Endometrial microvascular endothelial cells (primary cell): ENCODE results near the gene PRDX5. TPM values are rescaled to one million over a fixed set of nuclear protein-coding genes. Genes with fewer than 3 reads are reported as not detected.

ENCODE experiments used
- in situ Hi-C: cut with HindIII; loops from 2 replicates; pipeline ENCODE4 v1.10.0; 2017; ENCODE audit warnings: low sequenced_read_pairs, low pct_unique_long_range_greater_than_20kb; ENCODE audit errors: inconsistent ontology term
- total RNA-seq: library from RNA; depleted of rRNA; stranded (reverse); fragments of >200 nt; gene quantifications from one replicate; pipeline ENCODE4 v1.2.3, GENCODE V29; 2015; ENCODE audit errors: inconsistent ontology term

Gene PRDX5
- total RNA-seq, 1 donor from 2014 or later = 225 TPM

DNA sequence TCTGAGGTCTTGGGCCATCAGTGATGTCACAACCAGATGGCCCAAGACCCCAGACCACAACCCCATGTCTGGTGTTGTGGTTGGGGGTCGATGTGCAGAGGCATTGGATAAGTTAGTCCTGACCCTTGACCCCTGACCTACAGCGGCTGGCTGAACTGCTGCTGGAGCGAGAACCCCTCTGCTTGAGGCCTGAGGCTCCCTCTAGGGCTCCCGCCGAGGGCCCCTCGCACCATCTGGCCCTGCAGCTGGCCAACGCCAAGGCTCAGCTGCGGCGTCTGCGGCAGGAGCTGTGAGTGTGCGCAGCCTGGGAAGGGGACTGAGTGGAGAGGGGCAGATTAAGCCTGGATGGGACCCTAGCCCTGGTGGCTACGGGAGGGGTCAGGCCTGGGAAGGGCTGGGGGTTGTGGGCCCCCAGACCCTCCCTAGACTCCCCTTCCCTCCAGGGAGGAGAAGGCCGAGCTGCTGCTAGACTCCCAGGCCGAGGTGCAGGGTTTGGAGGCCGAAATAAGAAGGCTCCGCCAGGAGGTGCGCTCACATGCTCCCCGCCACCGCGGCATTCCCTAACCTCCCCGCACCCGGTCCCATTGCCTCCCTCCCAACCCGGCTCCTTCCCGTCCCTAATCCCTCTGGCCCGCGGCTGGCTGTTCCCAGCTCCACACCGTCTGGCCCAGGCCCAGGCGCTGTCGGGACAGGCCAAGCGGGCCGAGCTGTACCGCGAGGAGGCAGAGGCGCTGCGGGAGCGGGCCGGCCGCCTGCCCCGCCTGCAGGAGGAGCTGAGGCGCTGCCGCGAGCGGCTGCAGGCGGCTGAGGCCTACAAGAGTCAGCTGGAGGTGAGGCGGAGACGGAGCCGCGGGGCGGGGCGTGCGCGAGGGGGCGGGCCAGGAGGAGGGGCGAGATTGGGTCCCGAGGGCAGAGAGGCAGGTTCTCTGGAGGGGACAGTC is 24.2 kb downstream of the PRDX5 start:
- in situ Hi-C loops = no loop called here

DNA sequence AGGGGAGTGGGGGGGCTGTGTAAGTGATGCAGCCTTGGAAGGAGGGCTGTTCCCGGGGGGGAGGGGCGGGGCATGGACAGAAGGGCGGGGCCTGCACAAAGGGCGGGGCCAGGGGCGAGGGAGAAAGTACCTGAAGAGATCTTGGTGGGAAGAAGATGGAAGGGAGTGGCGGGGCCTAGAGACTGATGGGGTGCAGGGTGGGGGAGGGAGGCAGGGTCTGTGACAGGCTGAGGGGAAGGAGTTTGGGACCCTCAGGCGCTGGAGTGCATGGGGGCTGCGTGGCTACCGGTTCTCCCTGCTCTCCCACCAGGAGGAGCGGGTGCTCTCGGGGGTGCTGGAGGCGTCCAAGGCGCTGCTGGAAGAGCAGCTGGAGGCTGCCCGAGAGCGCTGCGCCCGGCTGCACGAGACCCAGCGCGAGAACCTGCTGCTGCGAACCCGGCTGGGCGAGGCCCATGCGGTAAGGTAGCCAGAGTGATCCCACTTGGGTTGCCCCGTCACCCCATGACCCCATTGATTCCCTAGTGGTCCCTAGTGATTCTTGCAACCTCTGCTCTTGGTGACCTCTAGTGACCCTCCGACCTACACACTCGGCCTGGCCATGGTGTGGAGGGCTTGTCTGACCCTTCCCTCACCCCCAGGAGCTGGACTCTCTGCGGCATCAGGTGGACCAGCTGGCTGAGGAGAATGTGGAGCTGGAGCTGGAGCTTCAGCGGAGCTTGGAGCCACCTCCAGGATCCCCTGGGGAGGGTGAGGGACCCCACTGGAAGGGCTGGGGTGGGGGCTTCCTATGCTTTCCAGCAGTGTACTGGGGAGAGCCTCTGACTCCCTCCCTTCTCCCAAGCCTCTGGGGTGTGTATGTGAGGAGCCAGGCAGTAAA is 25.2 kb downstream of the PRDX5 start:
- in situ Hi-C loops = no loop called here

DNA sequence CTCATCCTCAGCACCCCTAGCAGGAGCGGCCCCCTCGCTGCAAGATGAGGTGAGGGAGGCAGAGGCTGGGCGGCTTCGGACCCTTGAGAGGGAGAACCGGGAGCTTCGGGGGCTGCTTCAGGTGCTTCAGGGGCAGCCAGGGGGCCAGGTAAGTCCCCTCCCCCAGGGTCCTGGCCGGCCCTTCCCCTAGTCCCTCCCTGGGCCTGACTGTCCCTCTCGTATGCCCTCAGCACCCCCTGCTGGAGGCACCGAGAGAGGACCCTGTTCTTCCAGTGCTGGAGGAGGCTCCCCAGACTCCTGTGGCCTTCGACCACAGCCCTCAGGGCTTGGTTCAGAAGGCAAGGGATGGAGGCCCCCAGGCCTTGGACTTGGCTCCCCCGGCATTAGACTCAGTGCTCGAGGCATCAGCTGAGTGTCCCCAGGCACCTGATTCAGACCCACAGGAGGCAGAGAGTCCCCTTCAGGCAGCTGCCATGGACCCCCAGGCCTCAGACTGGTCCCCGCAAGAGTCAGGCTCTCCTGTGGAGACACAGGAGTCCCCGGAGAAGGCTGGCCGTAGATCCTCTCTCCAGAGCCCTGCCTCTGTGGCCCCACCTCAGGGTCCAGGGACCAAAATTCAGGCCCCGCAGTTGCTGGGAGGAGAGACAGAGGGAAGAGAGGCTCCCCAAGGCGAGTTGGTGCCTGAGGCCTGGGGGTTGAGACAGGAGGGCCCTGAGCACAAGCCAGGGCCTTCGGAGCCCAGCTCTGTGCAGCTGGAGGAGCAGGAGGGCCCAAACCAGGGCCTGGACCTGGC is 26.0 kb downstream of the PRDX5 start:
- in situ Hi-C loops = no loop called here

DNA sequence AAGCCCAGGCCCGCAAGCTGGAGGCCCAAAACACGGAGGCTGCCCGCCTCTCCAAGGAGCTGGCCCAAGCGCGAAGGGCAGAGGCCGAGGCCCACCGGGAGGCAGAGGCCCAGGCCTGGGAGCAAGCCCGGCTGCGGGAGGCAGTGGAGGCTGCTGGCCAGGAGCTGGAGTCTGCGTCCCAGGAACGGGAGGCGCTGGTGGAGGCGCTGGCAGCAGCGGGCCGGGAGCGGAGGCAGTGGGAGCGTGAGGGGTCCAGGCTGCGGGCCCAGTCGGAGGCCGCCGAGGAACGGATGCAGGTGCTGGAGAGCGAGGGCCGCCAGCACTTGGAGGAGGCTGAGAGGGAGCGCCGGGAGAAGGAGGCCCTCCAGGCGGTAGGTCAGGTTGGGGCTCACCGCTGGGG is 26.9 kb downstream of the PRDX5 start:
- in situ Hi-C loops = no loop called here

DNA sequence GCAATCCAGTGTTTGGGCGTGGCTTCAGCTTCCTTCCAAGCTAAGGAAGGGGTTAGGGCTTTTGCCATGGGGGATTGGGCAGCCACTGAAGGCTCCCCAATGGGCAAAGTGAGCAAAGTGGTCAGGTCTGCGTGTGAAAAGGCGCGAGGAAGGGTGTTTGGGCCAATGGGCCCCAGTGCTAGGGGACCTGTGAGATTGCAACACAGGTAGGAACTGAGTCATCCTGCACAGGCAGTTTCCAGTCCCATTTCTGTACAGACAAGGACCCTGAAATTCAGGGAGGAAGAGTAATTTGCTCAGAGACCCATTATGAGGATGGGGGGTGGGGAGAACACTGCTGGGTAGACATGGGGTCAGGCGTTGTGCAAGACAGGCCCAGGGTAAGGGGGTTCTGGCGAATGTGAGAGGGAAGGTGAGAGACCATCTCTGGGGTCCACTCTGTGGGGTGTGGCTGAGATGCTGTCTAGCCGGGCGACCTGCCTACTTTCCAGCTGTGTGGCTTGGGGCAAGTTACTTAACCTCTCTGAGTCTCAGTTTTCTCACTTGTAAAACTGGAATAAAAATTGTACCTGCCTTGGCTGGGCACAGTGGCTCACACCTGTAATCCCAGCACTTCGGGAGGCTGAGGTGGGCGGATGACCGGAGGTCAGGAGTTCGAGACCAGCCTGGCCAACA is 29.4 kb downstream of the PRDX5 start:
- in situ Hi-C loops = no loop called here

DNA sequence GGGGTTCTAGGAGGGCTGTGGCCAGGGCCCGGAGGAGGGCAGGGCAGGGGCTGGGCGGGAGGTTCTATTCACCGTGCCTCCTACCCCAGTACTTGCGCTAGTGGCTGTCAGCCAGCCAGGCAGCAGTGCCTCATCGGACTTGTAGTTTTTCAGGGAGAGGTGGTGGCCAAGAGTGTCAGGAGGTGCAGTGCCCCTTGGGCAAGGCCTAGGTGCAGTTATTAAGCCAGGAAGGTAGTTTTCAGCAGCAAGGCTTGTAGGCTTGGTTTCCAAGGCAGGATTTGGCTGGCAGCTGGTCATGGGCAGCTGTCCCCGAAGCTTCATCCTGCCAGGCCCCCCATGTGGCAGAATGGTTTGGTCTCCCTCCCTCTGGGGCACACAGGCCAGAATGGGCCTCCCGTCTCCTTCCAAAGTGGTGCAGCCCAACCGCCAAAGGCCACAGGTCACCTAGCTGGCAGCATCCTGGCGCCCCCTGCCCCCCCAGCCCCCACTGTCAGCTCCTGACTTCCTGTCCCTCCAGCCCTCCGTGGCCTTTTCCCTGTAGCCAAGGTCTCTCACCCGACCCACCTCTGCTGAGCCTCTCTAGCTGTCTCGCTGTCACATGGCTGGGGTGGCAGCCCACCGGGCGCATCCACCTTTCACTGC is 30.6 kb downstream of the PRDX5 start:
- in situ Hi-C loops = no loop called here

DNA sequence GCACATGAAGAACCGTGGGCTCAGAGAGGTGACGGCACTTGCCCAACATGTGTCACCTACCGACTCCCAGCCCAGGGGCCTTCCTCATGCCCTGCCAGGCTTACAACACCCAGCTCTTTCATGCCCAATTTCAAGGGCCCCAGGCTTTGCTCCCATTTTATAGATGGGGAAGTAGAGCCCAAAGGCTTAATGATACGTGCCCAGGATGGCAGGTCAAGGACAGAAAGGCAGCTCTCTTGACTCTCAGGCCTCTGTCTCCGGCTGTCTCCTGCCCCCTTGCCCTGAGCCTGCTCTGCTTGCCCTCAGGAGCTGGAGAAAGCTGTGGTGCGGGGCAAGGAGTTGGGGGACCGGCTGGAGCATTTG is 31.1 kb downstream of the PRDX5 start:
- in situ Hi-C loops = no loop called here

DNA sequence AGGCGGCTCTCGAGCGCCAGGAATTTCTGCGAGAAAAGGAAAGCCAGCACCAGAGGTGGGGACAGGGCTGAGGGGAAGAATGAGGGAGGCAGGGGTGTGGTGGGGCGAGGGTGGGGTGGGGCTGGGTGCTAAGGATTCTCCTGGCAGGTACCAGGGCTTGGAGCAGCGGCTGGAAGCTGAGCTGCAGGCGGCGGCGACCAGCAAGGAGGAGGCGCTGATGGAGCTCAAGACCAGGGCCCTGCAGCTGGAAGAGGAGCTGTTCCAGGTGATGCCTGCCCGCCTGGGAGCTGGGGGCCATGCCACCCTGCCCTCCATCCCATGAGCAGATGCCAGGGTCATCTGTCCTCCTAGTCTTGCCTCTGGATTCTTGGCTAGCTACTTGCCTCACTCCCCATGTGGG is 31.5 kb downstream of the PRDX5 start:
- in situ Hi-C loops = no loop called here

DNA sequence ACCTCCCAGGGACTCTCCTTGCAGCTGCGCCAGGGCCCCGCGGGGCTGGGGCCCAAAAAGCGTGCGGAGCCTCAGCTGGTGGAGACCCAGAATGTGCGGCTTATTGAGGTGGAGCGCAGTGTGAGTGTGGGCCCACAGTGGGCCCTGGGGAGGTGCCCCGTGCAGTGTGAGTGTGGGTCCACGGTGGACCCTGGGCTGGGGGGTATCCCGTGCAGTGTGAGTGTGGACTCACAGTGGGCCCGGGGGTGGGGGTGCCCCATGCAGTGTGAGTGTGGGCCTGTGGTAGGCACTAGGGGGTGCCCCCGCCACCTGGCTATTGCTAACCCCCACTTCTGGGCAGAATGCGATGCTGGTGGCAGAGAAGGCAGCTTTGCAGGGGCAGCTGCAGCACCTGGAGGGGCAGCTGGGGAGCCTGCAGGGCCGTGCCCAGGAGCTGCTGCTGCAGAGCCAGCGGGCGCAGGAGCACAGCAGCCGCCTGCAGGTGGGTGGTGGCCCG is 33.3 kb downstream of the PRDX5 start:
- in situ Hi-C loops = no loop called here

DNA sequence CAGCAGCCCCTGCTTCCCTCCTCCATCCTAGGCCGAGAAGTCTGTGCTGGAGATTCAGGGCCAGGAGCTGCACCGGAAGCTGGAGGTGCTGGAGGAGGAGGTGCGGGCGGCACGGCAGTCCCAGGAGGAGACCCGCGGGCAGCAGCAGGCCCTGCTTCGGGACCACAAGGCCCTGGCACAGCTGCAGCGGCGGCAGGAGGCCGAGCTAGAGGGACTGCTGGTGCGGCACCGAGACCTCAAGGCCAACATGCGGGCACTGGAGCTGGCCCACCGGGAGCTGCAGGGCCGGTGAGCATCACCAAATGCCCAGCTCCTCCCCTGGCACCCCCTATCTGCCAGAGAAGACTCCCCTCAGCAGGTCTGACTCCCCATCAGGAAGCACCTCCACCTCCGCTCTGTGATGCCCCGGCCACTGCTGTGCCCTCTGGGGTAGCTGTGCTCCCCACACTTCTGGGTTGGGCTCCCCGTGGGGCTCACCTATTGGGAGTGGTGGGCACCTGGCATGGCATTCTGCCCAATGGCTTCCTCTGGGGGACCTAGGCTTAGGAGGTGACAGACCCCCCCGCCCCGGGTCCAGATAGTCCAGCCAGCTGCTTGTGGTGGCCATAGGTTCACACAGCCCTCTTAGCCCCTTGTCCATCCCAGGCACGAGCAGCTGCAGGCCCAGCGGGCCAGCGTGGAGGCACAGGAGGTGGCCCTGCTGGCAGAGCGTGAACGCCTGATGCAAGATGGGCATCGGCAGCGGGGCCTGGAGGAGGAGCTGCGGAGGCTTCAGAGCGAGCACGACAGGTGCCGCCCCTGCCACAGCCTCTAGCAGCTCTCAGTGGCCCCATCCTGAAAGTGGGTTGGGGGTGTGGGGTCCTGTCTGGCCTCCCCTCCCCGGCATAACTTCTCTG is 34.4 kb downstream of the PRDX5 start:
- in situ Hi-C loops = no loop called here

DNA sequence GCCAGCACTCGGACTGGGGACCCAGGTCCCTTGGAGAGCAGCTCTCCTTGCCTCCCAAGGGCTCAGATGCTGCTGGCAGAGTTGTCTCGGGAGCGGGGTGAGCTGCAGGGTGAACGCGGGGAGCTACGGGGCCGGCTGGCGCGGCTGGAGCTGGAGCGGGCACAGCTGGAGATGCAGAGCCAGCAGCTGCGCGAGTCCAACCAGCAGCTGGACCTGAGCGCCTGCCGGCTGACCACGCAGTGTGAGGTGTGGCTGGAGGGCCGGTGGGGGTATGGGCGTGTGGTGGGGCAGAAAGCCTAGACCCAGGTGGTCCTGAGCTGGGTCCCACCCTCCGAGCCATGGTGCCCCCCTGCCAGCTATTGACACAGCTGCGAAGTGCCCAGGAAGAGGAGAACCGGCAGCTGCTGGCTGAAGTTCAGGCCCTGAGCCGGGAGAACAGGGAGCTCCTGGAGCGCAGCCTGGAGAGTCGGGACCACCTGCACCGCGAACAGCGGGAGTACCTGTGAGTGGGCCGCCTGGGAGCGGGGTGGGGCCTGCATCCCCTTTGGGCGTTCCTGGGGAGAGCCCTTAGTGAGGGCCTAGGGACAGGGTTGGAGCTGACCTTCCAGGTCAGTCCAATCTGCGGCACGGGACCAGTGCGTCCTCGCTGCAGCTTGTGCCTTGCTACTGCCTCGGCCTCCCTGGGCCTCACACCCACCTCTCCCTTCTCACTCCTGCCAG is 35.2 kb downstream of the PRDX5 start:
- in situ Hi-C loops = no loop called here

DNA sequence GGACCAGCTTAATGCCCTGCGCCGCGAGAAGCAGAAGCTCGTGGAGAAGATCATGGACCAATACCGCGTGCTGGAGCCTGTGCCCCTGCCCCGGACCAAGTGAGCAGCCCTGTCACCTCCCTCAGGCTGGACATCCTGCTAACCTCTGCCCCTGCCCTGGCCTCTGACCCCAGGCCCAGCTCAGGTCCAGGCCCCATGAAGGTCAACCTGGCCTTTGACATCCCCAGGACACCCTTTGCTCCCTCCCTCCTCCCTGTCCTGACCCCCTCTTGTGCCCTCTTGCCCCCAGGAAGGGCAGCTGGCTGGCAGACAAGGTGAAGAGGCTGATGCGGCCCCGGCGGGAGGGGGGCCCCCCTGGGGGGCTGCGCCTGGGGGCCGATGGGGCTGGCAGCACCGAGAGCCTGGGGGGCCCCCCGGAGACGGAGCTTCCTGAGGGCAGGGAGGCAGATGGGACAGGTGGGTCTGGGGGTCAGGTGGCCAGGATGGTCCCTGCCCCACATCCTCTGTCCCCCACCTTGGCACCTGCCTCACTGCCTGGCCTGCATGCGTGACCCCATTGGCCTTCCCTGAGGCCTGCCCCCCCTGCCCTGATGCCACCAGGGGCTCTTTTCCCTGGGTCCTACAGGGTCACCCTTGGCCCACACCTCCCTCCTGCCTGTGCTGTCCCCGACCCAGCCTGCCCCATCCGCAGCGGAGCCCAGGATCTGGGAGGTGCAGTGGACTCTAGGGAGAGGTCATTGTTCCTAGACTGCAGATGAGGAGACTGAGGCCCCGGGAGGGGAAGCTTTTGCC is 36.0 kb downstream of the PRDX5 start:
- in situ Hi-C loops = no loop called here

DNA sequence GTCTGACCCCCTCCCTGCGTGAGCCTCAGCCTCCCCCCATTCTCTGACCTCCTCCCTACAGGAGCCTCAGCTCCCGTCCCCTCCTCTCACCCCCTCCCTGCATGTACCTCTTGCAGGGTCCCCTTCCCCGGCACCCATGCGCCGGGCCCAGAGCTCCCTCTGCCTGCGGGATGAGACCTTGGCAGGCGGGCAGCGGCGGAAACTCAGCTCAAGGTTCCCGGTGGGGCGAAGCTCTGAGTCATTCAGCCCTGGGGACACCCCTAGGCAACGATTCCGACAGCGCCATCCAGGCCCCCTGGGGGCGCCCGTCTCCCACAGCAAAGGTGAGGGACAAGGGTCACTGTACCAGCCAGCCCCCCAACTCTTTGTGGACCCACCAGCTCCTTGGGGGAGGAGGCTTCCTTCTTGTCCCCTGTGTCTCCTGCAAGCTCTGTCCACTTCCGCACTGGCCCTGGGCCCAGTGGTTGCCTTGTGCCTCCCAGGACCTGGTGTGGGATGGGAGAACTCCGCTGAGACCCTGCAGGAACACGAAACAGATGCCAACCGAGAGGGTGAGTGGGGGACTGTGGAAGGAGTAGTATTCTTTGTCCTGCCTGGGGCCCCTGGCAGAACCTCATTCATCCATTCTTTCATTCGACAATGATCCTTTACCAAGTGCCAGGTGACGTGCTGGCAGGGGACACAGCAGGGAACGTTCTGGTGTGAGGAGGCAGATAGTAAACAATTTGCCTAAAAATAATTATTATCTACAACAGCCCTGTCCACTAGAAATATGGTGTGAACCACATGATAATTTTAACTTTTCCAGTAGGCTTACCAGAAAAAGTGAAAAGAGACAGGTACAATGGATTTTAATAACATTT is 37.4 kb downstream of the PRDX5 start:
- in situ Hi-C loops = no loop called here

DNA sequence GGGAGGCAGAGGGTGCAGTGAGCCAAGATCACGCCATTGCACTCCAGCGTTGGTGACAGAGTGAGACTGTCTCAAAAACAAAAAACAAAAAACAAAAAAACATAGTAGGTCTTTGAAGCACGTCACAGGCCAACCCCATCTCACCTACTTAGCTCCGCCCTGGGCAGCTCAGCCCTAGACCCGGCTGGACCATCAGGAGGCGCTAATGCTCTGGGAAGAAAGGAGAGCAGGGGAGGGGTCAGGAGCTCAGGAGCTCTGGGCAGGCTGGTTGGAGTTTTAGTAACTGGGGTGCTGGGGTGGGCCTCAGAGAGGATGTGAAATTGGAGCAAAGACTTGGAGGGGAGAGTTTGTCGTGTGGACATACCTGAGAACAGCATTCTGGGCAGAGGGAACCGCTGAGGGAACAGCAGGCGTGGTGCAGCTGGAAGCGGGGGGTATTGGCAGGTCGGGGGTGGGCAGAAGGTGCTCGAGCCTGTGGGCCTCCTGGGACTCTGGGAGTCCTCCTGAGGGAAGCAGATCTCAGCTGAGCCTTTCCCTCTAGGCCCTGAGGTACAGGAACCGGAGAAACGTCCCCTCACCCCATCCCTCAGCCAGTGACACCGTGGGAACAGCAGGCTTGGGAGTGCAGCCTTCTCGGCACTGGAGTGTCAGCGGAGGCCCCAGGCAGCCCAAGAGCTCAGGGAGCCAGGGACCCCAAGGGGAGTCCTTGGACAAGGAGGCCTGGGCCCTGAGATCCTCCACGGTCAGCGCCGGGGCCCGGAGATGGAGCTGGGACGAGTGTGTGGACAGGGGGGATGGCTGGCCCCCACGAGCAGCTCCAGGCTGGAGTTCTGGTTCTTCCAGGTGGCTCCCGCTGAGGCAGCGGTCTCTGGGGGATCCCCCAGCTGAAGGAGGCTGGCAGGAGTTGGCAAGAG is 38.8 kb downstream of the PRDX5 start:
- in situ Hi-C loops = no loop called here
